DMS79 treated with DMSO at 0.1 percent for 48 hours (cell line): ENCODE data around the gene IVNS1ABP.
"Not testable (repeated sequence)": the region's sequence is repeated elsewhere in the genome, so short reads cannot be mapped to it uniquely, and the experiment has no call there.

Experiments used
- DNase-seq: peaks from one replicate; lab custom pipeline; 2025; lab: John Stamatoyannopoulos, UW

The IVNS1ABP gene

GRCh38 chr1:185317034-185317885 lies at the start of gene IVNS1ABP:
Gene IVNS1ABP (minus strand): TSS chr1:185317243. CDS start chr1:185309493, 7,750 bp downstream.
- peak; percentile 99 for DNase-seq

- DNase-seq, result no peak
Observed at GRCh38 chr1:185365951-185366350, 48.9 kb upstream of the IVNS1ABP start.

GRCh38 chr1:185364528-185364927 lies 47.5 kb upstream of the IVNS1ABP start:
- DNase-seq, result not testable (repeated sequence)

GRCh38 chr1:185363205-185363604 lies 46.2 kb upstream of the IVNS1ABP start:
- DNase-seq, result no peak

- no peak for DNase-seq
Observed at GRCh38 chr1:185360714-185361113, 43.7 kb upstream of the IVNS1ABP start.

DNA sequence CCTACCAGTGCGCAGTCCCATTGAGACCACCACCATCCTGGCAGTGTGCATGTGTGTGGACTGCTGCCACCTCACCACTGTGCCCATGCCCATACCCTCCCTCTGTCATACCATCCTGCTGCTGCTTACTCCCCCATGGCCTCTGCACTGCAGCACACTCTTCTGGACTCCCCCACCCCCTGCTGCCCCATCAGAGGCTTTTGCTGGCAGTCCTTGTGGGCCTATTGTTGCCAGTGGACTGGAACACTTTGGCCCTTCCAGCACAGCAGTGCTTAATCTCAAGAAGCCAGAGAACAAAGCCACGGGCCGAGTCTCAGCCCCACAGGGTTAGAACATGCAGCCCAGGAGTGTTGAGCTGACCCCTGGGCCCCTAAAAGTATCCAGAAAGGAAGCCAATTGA lies 41.9 kb upstream of the IVNS1ABP start:
- DNase-seq, result no peak

- DNase-seq, result no peak
Observed at GRCh38 chr1:185355947-185356346, 38.9 kb upstream of the IVNS1ABP start.

DNA sequence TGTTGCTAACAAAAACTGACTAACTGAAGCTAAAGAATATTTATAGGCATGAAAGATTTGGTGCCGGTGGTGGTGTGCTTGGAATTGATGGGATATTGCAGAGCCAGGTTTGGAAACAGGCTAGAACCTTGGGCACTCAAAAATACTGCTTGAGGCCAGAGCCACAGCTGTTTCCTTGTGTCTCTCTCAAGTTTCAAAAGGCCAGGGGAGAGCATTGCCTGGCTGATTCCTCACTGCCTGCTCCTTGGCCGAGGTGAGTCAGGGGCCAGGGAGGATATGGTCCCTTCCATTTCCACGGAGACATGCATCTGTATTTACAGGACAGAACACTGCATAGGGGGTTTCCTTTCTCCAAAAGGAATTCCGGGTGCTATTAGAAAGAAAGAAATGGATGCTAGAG lies 36.1 kb upstream of the IVNS1ABP start:
- no peak for DNase-seq

DNA sequence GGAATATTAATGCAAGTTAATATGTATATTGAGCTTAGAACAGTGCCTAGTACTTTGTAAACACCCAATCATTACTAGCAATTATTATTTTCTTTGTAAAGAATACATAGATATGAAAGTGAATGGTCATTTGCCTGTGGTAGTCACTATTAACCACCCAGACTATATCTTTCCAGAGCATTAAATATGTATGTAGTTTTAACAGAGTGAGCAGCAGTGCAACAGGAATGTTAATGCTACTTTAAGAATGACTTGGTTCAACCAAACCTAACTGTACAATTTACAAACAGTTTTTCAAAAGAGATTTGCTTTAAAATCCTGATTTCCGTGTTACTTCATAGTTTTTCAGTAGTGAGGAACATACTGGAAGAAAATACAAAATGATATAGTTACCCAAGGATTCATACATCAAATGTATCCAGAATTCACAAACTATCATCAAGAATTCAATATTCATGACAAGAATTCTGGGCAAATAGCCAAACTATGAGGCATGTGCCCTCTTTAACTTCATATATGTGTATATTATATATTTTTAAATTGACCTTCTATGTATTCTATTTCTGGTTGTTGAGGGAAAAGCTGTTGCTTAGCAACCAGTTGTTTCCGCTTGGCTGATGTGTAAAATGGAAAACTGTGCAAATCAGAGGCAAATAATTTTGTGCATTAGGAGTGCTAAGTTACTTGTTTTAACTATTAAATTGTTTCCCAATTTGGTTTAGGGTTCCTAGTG lies 34.9 kb upstream of the IVNS1ABP start:
- no peak for DNase-seq

- DNase-seq, result no peak
Observed at GRCh38 chr1:185350027-185350442, 33.0 kb upstream of the IVNS1ABP start.

- DNase-seq, result no peak
Observed at GRCh38 chr1:185349556-185349955, 32.5 kb upstream of the IVNS1ABP start.

GRCh38 chr1:185348985-185349384 lies 31.9 kb upstream of the IVNS1ABP start:
- DNase-seq, result no peak

GRCh38 chr1:185348296-185348695 lies 31.3 kb upstream of the IVNS1ABP start:
- DNase-seq, result no peak

- no peak for DNase-seq
Observed at GRCh38 chr1:185345913-185346720, 29.1 kb upstream of the IVNS1ABP start.

DNA sequence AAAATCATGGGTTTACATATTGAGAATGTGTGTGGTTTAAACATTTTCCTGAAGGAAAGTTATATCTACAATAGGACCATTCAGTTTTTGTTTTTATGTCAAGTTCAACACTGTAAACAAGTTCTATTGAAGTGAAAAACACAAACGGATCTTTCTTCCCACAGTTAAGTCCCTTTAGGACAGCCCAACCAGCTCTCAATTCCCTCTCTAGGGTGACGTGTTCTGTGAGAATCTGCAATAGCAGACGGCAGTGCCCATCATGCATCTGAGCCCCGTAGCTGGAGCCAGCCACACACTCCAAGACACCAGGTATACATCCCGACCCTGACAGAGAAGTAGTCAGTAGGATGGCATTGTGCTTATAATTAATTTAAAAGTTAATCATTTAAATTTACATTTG lies 26.3 kb upstream of the IVNS1ABP start:
- DNase-seq, result no peak

DNA sequence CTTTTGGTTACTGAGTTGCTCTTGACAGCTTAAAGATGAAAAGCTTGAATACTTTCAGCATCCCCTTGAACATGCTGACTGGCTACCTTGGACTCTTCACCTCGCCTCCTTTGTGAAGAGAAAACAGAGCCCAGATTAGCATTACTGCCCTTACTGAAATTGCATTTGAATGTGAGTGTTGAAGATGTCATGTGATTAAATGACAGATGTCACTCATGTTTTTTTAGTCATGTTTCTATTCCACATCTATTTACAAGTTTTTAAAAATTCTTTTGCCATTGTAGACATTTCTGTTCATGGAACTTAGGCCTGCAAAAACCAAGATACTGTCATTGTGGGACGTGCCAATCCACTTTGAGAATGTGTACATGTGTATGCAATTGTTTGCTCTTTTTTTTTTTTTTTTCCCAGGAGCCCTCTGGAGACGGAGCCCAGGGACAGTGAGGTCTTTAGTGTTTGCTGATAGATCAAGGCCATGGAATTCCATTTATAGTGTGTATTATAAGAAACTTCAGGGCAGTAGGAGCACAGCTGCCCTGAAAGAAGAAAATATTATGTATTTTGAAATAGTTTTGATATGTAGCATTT lies 25.7 kb upstream of the IVNS1ABP start:
- DNase-seq, result no peak

DNA sequence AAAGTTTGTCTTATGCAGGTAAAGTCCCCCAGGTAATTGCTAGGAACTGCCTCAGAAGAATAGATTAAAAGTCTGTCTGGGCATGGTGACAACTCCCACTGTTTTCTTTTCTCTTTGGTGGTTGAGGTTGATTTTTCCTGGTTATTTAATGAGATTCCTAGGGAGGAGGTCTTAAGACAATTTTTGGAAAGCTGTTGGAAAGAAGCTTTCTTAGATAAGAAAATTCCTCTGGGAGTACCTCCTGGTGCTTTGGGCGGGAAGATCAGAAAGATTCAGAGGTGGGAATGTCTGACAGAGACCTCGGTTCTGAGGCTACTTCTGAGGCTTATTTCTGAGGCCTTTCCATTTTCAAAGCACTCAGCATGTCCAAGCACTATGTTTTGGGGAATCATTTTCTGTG lies 25.0 kb upstream of the IVNS1ABP start:
- no peak for DNase-seq

DNA sequence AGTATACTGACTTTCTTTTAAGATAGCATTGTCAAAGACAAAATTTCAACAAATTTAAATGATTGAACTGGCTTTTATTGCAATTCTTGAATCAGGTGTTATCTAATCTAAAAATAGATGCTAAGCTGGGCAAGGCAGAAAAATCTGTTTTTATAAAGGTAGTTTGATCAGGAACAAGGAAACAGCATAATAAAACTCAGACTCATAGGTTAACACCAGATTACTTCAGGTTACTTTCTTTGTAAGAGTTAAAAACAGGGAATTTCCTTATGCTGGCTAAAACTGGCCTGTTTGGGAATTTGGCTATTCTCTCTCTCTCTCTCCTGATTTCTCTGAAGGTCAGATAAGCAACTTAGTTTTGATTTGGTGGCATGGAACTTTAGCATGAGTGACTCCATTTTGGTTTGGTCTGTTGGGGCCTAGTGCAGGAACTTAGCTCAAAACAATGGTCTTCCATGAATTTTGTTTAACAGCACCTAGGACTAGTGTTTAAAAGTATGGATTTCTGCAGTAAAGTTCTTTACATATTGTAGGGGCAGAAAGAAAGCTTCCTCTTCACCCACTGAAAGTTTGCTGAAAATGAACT lies 24.2 kb upstream of the IVNS1ABP start:
- no peak for DNase-seq

GRCh38 chr1:185338719-185339622 lies 21.9 kb upstream of the IVNS1ABP start:
- DNase-seq, result no peak

GRCh38 chr1:185337246-185337645 lies 20.2 kb upstream of the IVNS1ABP start:
- no peak for DNase-seq

- no peak for DNase-seq
Observed at GRCh38 chr1:185334182-185334581, 17.1 kb upstream of the IVNS1ABP start.
